ENCODE measurements around the gene AMBRA1.

DNA sequence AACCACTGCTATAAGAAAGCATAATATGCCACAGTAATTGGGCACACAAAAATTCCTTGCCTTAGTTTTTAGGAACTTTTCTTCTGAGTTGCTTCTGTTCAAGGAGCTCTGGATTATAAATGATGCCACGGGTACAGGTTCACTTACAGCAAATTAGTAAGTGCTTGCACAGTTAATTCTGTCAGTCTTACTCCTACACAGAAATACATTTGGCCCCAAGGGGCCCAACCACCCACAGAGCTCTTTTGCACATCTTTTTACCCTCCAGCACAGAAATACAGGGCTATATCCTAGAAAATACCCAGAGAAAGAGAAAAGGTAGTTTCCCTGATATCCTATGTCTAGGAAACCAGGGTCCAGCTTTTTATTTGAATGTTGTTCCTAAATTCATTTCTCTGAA, 115.6 kb downstream of the AMBRA1 start:
- TF ChIP-seq CTCF (conservative IDR thresholded peaks at IDR 0.05; ENCODE audit: low read depth, low read length) (no peak), EZH2 (IDR thresholded peaks at IDR 0.05; ENCODE audit: low read length, unreplicated experiment) (no peak)
